HepG2 (cell line): ENCODE data around the gene OPRL1. TPM values are rescaled to one million over a fixed set of nuclear protein-coding genes. Genes with fewer than 3 reads are reported as not detected.

Experiments
- ARID4A ChIP-seq: sonication (generic); formaldehyde crosslinking; IDR thresholded peaks from 2 replicates; pipeline ENCODE4 v1.5.0; 2020; ENCODE audit warnings: mild to moderate bottlenecking, missing genetic modification reagents, borderline replicate concordance
- DPF2 ChIP-seq: sonication (generic); formaldehyde crosslinking; IDR thresholded peaks from 2 replicates; pipeline ENCODE4 v1.4.0; 2020; ENCODE audit warnings: mild to moderate bottlenecking, low read depth, missing genetic modification reagents, borderline replicate concordance
- IKZF1 ChIP-seq: fragments of 450-650 bp; IDR thresholded peaks from 2 replicates; pipeline ENCODE4 v1.7.1; 2016
- KDM1A ChIP-seq: IDR thresholded peaks from 2 replicates; pipeline ENCODE4 v1.6.1; 2016; ENCODE audit warnings: missing compliant biosample characterization
- MXD1 ChIP-seq: sonication (generic); formaldehyde crosslinking; IDR thresholded peaks from 2 replicates; pipeline ENCODE4 v1.4.0; 2020; ENCODE audit warnings: mild to moderate bottlenecking, missing genetic modification reagents
- NR0B2 ChIP-seq: sonication (generic); formaldehyde crosslinking; IDR thresholded peaks from 2 replicates; pipeline ENCODE4 v1.4.0; 2020; ENCODE audit warnings: mild to moderate bottlenecking, missing genetic modification reagents
- RFX3 ChIP-seq: IDR thresholded peaks from 2 replicates; pipeline ENCODE4 v1.6.1; 2016; ENCODE audit warnings: missing biosample characterization, missing genetic modification reagents
- TMF1 ChIP-seq: sonication (generic); formaldehyde crosslinking; IDR thresholded peaks from 2 replicates; pipeline ENCODE4 v1.8.1; 2022; ENCODE audit warnings: low read depth, missing genetic modification reagents
- ZBTB33 ChIP-seq: sonication (generic); formaldehyde crosslinking; IDR thresholded peaks from 2 replicates; pipeline ENCODE4 v1.4.0; 2020; ENCODE audit warnings: missing genetic modification reagents
- ZFP36L2 ChIP-seq: sonication (generic); formaldehyde crosslinking; IDR thresholded peaks from 2 replicates; pipeline ENCODE4 v1.4.0; 2020; ENCODE audit warnings: missing genetic modification reagents
- ZFP37 ChIP-seq: sonication (generic); formaldehyde crosslinking; IDR thresholded peaks from 2 replicates; pipeline ENCODE4 v1.4.0; 2020; ENCODE audit warnings: missing genetic modification reagents, borderline replicate concordance
- ZFP91 ChIP-seq: sonication (generic); formaldehyde crosslinking; IDR thresholded peaks from 2 replicates; pipeline ENCODE4 v1.9.0; 2022; ENCODE audit warnings: missing genetic modification reagents, mild to moderate bottlenecking, borderline replicate concordance
- ZNF263 ChIP-seq: sonication (generic); formaldehyde crosslinking; IDR thresholded peaks from 2 replicates; pipeline ENCODE4 v1.4.0; 2020; ENCODE audit warnings: missing genetic modification reagents
- ZNF333 ChIP-seq: sonication (generic); formaldehyde crosslinking; IDR thresholded peaks from 2 replicates; pipeline ENCODE4 v1.4.0; 2020; ENCODE audit warnings: mild to moderate bottlenecking, missing genetic modification reagents, borderline replicate concordance
- ZNF335 ChIP-seq: sonication (generic); formaldehyde crosslinking; IDR thresholded peaks from 2 replicates; pipeline ENCODE4 v1.4.0; 2020; ENCODE audit warnings: missing genetic modification reagents
- ZNF615 ChIP-seq: sonication (generic); formaldehyde crosslinking; IDR thresholded peaks from 2 replicates; pipeline ENCODE4 v1.5.0; 2020; ENCODE audit warnings: mild to moderate bottlenecking, missing genetic modification reagents, borderline replicate concordance
- ZNF674 ChIP-seq: sonication (generic); formaldehyde crosslinking; IDR thresholded peaks from 2 replicates; pipeline ENCODE4 v1.5.0; 2020; ENCODE audit warnings: low read depth, mild to moderate bottlenecking, missing genetic modification reagents
- ZNF713 ChIP-seq: sonication (generic); formaldehyde crosslinking; IDR thresholded peaks from 2 replicates; pipeline ENCODE4 v1.4.0; 2020; ENCODE audit warnings: mild to moderate bottlenecking, missing genetic modification reagents
- ZNF749 ChIP-seq: sonication (generic); formaldehyde crosslinking; IDR thresholded peaks from 2 replicates; pipeline ENCODE4 v1.8.0; 2022; ENCODE audit warnings: mild to moderate bottlenecking, missing genetic modification reagents, moderate library complexity, borderline replicate concordance
- ZSCAN20 ChIP-seq: sonication (generic); formaldehyde crosslinking; IDR thresholded peaks from 2 replicates; pipeline ENCODE4 v1.4.0; 2020; ENCODE audit warnings: missing genetic modification reagents, mild to moderate bottlenecking, borderline replicate concordance
- ZZZ3 ChIP-seq: sonication (generic); formaldehyde crosslinking; IDR thresholded peaks from 2 replicates; pipeline ENCODE4 v1.4.0; 2020; ENCODE audit warnings: missing genetic modification reagents, mild to moderate bottlenecking, borderline replicate concordance
- polyA plus RNA-seq, 8 experiments: library from polyadenylated mRNA; depleted of rRNA in 3 of 8; stranded (reverse) in 7 of 8; unstranded in 1 of 8; fragments of >200 nt; fragmentation: Illumina TruSeq in 4 of 8; extraction: Trizol in 4 of 8; gene quantifications; 2 replicates each; pipeline versions ENCODE4 v1.2.1 to v1.2.3, GENCODE V29; 2011 to 2016; ENCODE audit warnings: low read depth in 4 of 8, missing spikeins in 1 of 8, mixed read lengths in 1 of 8; ENCODE audit not compliant: insufficient read depth in 1 of 8
- total RNA-seq, 5 experiments: library from RNA; depleted of rRNA; stranded (reverse); fragments of >200 nt; fragmentation: Illumina TruSeq; extraction: Trizol; gene quantifications; 2 replicates each; pipeline ENCODE4 v1.2.3, GENCODE V29; 2016; ENCODE audit warnings: low read depth in 1 of 5

OPRL1 gene
- total and polyA plus RNA-seq, 2 of the 13 experiments (the other 11 are each of a cell fraction or from before 2014, with no cell fraction given): 0.35 to 0.71 TPM

- TF ChIP-seq DPF2 (CRISPR knock-in tag) (0 out of 2 replicates have a peak, but pooled peaks have one; percentile 23), ZNF674 (CRISPR knock-in tag) (no peak; the same call in 1 of the 2 replicates), KDM1A (CRISPR knock-in tag) (peak; percentile 100), NR0B2 (peak; percentile 44; the same call in 1 of the 2 replicates), ARID4A (CRISPR knock-in tag) (no peak), TMF1 (CRISPR knock-in tag) (0 out of 2 replicates have a peak, but pooled peaks have one; percentile 62), ZZZ3 (CRISPR knock-in tag) (peak; percentile 20; the same call in 1 of the 2 replicates), ZFP37 (CRISPR knock-in tag) (no peak), ZFP36L2 (CRISPR knock-in tag) (peak; percentile 73; the same call in 1 of the 2 replicates), ZNF263 (CRISPR knock-in tag) (peak; percentile 88), ZNF749 (CRISPR knock-in tag) (0 out of 2 replicates have a peak, but pooled peaks have one; percentile 4), RFX3 (CRISPR knock-in tag) (no peak; the same call in 1 of the 2 replicates), IKZF1 (0 out of 2 replicates have a peak, but pooled peaks have one; percentile 27), ZBTB33 (CRISPR knock-in tag) (no peak), ZNF333 (CRISPR knock-in tag) (peak; percentile 83; the same call in 1 of the 2 replicates), ZNF335 (CRISPR knock-in tag) (no peak), ZNF615 (CRISPR knock-in tag) (0 out of 2 replicates have a peak, but pooled peaks have one; percentile 75), ZSCAN20 (CRISPR knock-in tag) (no peak), ZNF713 (no peak), ZFP91 (CRISPR knock-in tag) (no peak; the same call in 1 of the 2 replicates), MXD1 (CRISPR knock-in tag) (peak; percentile 14; the same call in 1 of the 2 replicates)
Observed at GRCh38 chr20:64055396-64055892, 24.4 kb upstream of the OPRL1 start (continued).
